ENCODE results near the gene TP53INP2.
"Not testable (repeated sequence)": the region's sequence is repeated elsewhere in the genome, so short reads cannot be mapped to it uniquely, and the experiment has no call there.

TP53INP2 gene

DNA sequence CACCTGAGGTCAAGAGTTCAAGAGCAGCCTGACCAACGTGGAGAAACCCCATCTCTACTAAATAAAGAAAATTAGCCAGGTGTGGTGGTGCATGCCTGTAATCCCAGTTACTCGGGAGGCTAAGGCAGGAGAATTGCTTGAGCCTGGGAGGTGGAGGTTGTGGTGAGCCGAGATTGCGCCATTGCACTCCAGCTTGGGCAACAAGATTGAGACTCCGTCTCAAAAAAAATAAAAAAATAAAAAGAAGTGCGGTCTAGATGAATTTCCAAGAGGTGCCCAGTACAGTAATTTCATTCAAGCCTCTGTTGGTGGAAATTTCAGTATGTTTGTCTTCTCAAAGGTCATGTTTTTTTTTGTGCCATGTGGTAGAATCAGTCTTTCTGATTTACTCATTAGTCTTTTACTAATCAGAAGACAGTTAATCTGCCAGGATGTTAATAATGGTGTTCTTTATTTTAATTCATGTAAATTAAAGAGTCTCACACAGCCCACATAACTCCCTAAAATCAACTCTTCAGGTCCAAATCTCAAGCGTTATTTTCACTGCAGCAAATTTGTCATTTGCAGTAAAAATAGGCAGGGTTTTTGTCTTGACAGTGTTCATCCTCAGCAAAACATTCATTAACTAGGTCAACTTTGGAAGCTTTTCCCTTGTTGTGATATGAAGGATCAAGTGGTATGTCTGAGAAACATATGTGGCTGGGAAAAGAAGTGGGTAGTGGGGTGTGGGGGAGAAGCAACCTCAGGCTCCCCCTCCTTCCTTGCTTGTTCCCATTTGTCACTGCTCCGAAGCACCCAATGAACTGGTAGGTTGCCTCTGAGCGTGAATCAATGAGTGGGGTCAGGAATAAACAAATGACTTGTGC lies 13.3 kb downstream of the TP53INP2 start:
- FAIRE-seq: no peak
- no peak for TF ChIP-seq TAF1 (IDR thresholded peaks at IDR 0.05; ENCODE audit: low read depth, low read length)
- no peak for TF ChIP-seq POU2F2 (IDR thresholded peaks at IDR 0.05; ENCODE audit: low read depth, low read length)
- TF ChIP-seq SPI1 (IDR thresholded peaks at IDR 0.05; ENCODE audit: low read depth, low read length): no peak
- no peak for TF ChIP-seq POLR2A (IDR thresholded peaks at IDR 0.05; ENCODE audit: low read depth, low read length)
- TF ChIP-seq POLR2AphosphoS5 (IDR thresholded peaks at IDR 0.05; ENCODE audit: low read depth, low read length): no peak
- TF ChIP-seq PAX5 (IDR thresholded peaks at IDR 0.05; ENCODE audit: insufficient read depth, low read length, severe bottlenecking): no peak
- no peak for DNase-seq (ENCODE audit: insufficient read length, low spot score)

DNA sequence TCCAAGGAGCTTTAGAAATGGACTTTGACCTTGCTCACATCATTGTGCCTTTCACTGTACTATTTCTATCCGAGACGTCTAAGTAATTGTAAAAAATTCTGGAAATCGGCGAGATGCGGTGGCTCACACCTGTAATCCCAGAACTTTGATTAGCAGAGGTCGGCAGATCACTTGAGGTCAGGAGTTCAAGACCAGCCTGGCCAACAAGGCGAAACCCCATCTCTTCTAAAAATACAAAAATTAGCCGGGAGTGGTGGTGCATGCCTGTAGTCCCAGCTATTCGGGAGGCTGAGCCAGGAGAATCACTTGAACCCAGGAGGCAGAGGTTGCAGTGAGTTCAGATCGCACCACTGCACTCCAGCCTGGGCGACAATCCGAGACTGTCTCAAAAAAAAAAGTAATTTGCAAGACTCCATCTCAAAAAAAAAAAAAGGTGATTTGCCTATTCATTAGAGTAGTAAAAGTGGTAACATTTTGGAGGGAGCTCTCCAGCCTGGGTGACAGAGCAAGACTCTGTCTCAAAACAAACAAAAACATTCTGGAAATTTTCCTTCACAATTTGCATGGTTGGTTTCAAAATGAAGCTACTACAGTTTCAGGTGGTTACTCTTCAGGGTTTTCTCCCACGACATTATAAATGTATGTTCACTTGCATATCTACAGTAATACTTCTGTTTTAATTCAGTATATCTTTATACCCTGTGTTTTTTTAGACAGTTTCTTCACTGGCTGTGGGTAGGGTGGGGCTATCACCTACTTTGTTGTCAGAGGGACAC lies 15.3 kb downstream of the TP53INP2 start:
- peak; percentile 70 for FAIRE-seq

DNA sequence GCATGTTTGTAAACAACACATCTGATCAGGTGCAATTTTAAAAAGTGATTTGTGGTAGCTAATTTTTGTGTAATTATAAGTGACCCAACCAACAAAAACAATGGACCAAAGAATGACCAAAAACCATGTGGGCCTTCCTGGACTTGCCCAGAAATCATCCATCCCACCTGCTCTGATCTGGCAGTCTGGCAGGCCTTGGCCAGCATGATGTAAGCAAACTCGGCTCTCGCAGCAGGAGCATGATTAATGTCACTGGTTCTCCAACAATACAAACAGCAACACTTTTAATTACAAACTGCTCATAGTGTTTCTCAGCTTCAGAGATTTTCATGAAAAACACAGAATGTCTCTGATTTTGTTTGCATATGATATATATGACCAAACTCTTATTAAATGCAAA lies 16.1 kb downstream of the TP53INP2 start:
- no peak for DNase-seq (ENCODE audit: insufficient read length, low spot score)

More for the DNA sequence above, 15.3 kb downstream of the TP53INP2 start:
- peak; percentile 82 for TF ChIP-seq POU2F2 (IDR thresholded peaks at IDR 0.05; ENCODE audit: low read depth, low read length)
- DNase-seq (ENCODE audit: insufficient read length, low spot score): not testable (repeated sequence)

DNA sequence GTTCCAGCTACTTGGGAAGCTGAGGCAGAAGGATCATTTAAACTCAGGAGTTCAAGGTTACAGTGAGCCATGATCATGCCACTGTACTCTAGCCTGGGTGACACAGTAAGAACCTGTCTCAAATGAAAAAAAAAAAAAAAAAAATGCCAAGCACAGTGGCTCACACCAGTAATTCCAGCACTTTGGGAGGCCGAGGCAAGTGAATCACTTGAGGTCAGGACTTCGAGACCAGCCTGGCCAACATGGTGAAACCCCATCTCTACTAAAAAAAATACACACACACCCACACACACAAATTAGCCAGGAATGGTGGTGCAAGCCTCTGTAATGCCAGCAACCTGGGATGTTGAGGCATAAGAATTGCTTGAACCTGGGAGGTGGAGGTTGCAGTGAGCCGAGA lies 18.4 kb downstream of the TP53INP2 start:
- not testable (repeated sequence) for FAIRE-seq; DNase-seq (ENCODE audit: insufficient read length, low spot score)

More for the DNA sequence above, 16.1 kb downstream of the TP53INP2 start:
- no peak for FAIRE-seq
- TF ChIP-seq TAF1 (IDR thresholded peaks at IDR 0.05; ENCODE audit: low read depth, low read length) (no peak), PAX5 (IDR thresholded peaks at IDR 0.05; ENCODE audit: insufficient read depth, low read length, severe bottlenecking) (no peak), POLR2A (IDR thresholded peaks at IDR 0.05; ENCODE audit: low read depth, low read length) (no peak), POLR2AphosphoS5 (IDR thresholded peaks at IDR 0.05; ENCODE audit: low read depth, low read length) (no peak), SPI1 (IDR thresholded peaks at IDR 0.05; ENCODE audit: low read depth, low read length) (no peak), POU2F2 (IDR thresholded peaks at IDR 0.05; ENCODE audit: low read depth, low read length) (no peak)

DNA sequence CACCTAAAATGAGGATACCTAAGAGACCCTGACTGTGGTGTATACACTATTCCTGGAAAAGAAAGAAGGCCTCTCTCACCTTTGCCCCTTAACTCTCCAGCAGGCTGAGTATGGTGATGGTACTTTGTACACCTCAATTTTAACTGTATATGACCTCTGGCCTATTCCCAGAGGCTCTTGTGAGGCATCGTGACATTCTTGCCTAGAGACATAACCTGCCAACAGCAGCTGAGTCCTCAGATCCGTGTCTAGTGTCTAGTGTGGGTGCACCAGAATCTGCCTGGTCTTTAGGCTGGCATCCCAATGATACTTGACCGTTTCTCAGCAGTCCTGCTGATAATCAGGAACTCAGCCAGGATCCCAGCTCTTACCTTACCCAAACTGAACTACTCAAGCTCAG lies 20.0 kb downstream of the TP53INP2 start:
- no peak for FAIRE-seq
- TF ChIP-seq POLR2AphosphoS5 (IDR thresholded peaks at IDR 0.05; ENCODE audit: low read depth, low read length) (no peak), PAX5 (IDR thresholded peaks at IDR 0.05; ENCODE audit: insufficient read depth, low read length, severe bottlenecking) (no peak), POLR2A (IDR thresholded peaks at IDR 0.05; ENCODE audit: low read depth, low read length) (no peak)
- DNase-seq (ENCODE audit: insufficient read length, low spot score): no peak

DNA sequence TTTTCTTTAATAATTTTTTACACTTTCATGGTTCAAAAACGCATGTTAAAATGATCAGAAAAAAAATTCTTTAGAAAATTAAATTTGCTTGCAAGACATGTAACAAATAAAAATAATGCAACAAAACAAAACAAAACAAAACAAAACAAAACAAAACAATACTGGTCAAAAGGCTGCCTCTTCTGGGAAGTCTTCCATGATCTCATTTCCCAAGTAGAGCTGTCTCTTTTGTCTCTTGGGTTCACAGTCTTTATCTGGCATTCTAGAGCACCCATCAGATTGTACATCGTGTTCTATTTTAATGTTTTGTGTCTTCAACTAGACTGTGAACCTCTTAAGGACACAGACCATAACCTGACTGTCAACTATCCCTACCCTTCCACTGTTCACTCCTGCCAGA lies 25.3 kb downstream of the TP53INP2 start:
- no peak for FAIRE-seq
- no peak for DNase-seq (ENCODE audit: insufficient read length, low spot score)
- TF ChIP-seq POLR2A (IDR thresholded peaks at IDR 0.05; ENCODE audit: low read depth, low read length) (no peak), SPI1 (IDR thresholded peaks at IDR 0.05; ENCODE audit: low read depth, low read length) (no peak), TAF1 (IDR thresholded peaks at IDR 0.05; ENCODE audit: low read depth, low read length) (no peak)

DNA sequence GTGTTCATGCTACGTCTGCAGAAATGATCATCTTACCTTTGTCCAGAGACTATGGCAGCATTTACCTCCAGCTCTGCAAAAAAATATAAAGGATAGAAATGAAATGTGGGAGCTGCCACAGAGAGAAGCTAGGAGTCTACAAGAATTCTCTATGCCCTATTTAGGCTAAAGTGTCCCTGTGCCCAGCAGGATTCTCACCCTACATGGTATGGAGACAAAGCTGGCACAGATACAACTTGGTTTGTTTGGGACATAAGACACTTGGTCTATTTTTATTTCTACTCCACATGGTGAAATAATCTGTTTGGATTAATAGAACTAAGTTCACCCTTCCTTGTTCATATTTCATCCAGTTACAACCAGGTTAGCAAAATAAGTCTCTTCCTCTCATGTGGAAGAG lies 28.4 kb downstream of the TP53INP2 start:
- DNase-seq (ENCODE audit: insufficient read length, low spot score) (no peak), FAIRE-seq (no peak)
- TF ChIP-seq POLR2AphosphoS5 (IDR thresholded peaks at IDR 0.05; ENCODE audit: low read depth, low read length) (no peak), SPI1 (IDR thresholded peaks at IDR 0.05; ENCODE audit: low read depth, low read length) (no peak), POLR2A (IDR thresholded peaks at IDR 0.05; ENCODE audit: low read depth, low read length) (no peak), PAX5 (IDR thresholded peaks at IDR 0.05; ENCODE audit: insufficient read depth, low read length, severe bottlenecking) (no peak), POU2F2 (IDR thresholded peaks at IDR 0.05; ENCODE audit: low read depth, low read length) (no peak), TAF1 (IDR thresholded peaks at IDR 0.05; ENCODE audit: low read depth, low read length) (no peak)

DNA sequence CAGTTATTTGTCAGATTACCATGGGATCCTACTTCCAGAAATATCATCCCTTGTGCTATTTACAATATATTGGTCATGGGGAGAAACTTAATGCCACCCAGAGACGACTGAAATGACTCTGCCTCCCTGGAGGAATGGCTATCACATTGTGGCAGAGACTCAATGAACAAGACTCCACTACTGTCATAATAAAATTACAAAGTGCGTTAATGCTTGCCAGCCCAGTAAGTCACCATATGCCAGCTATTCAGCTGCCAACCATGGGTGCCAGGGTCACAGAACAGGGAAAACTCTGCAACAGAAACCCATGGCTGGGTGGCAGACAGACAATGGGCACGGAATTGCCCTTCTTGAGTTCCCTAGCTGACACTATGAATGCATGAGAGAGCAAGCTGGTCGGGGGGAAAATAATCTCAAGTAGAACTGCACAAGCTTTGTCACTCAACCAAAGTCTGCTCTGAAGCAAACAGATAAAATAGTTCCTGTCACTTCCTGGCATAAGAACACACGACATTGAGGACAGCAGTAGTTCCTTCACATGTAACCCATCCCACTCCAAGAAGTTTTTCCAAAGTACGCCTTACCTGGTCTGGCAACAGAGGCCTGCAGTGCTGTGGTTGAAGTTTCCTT lies 32.1 kb downstream of the TP53INP2 start:
- no peak for FAIRE-seq
- TF ChIP-seq SPI1 (IDR thresholded peaks at IDR 0.05; ENCODE audit: low read depth, low read length) (no peak), POLR2A (IDR thresholded peaks at IDR 0.05; ENCODE audit: low read depth, low read length) (no peak), TAF1 (IDR thresholded peaks at IDR 0.05; ENCODE audit: low read depth, low read length) (no peak), POU2F2 (IDR thresholded peaks at IDR 0.05; ENCODE audit: low read depth, low read length) (no peak), PAX5 (IDR thresholded peaks at IDR 0.05; ENCODE audit: insufficient read depth, low read length, severe bottlenecking) (no peak), POLR2AphosphoS5 (IDR thresholded peaks at IDR 0.05; ENCODE audit: low read depth, low read length) (no peak)
- DNase-seq (ENCODE audit: insufficient read length, low spot score): no peak

DNA sequence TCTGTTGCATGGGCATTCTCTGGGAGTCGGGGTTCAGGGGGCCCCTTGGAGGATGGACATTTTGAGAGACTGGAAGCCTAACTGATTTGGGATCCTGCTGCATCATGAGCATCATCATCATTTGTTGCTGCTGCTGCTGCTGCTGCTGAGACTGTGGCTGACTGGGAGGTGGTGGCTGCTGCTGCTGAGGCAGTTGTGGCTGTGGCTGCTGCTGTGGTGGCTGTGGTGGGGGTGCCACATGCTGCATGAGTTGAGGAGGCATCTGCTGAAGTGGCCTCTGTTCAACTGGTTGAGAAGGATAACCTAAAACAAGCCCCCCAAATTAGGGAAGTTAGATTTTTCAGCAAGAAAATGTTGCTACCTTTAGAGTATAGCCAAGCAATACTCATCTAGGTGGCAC lies 38.9 kb downstream of the TP53INP2 start:
- DNase-seq (ENCODE audit: insufficient read length, low spot score) (no peak), FAIRE-seq (no peak)
- TF ChIP-seq POLR2A (IDR thresholded peaks at IDR 0.05; ENCODE audit: low read depth, low read length) (no peak), SPI1 (IDR thresholded peaks at IDR 0.05; ENCODE audit: low read depth, low read length) (no peak), POU2F2 (IDR thresholded peaks at IDR 0.05; ENCODE audit: low read depth, low read length) (no peak), PAX5 (IDR thresholded peaks at IDR 0.05; ENCODE audit: insufficient read depth, low read length, severe bottlenecking) (no peak)

DNA sequence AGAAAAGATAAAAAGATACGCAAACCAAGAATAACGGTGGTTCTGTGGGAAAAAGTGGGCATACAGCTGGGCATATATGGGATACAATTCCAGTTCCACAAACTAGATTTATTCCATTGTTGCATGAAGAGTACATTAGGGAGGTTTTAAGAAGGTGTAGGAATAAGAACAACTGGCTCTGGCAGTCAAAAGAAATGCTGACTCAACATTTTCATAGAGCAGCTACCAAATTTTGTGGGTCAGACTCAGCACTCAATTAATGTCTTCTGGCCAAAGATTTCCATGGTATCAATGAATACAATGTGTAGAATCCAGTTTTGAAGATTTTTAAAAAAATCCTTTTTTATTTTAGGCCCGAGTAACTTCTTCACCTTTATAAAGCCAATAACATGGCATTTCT lies 40.2 kb downstream of the TP53INP2 start:
- TF ChIP-seq POLR2AphosphoS5 (IDR thresholded peaks at IDR 0.05; ENCODE audit: low read depth, low read length): no peak
- no peak for TF ChIP-seq SPI1 (IDR thresholded peaks at IDR 0.05; ENCODE audit: low read depth, low read length)
- TF ChIP-seq POLR2A (IDR thresholded peaks at IDR 0.05; ENCODE audit: low read depth, low read length): no peak
- no peak for TF ChIP-seq PAX5 (IDR thresholded peaks at IDR 0.05; ENCODE audit: insufficient read depth, low read length, severe bottlenecking)
- no peak for TF ChIP-seq POU2F2 (IDR thresholded peaks at IDR 0.05; ENCODE audit: low read depth, low read length)
- TF ChIP-seq TAF1 (IDR thresholded peaks at IDR 0.05; ENCODE audit: low read depth, low read length): no peak
- FAIRE-seq: no peak
- DNase-seq (ENCODE audit: insufficient read length, low spot score): no peak
